Activated CD8-positive, alpha-beta memory T cell treated with anti-CD3 and anti-CD28 coated beads, Interleukin-2, amount 10 ng/mL, durations not matched to agents 7 days and 5 days (primary cell): ENCODE results near the gene SLC27A3. TPM values are rescaled to one million over a fixed set of nuclear protein-coding genes. Genes with fewer than 3 reads are reported as not detected.
A peak's percentile ranks its signal among the peaks of the same experiment; 100 is the strongest.

Experiments
- ATAC-seq: fragments of 150-1000 bp; cut with Tn5 transposase; one replicate; pipeline ENCODE4 v1.10.0; 2021; ENCODE audit warnings: moderate library complexity
- CTCF ChIA-PET: fragments of 350-600 bp; sonication (Branson Sonifier 250); formaldehyde crosslinking; loops from one replicate; lab custom pipeline; 2021; ENCODE audit warnings: antibody characterized with exemption; lab: Charles Lee
- DNase-seq: peaks from one replicate; pipeline ENCODE4 v3.0.0-alpha.2; 2020
- H3K27ac Mint-ChIP-seq: one replicate; pipeline ENCODE4 v1.8.0; 2021; ENCODE audit warnings: mild to moderate bottlenecking, mixed read lengths
- H3K27me3 Mint-ChIP-seq: one replicate; pipeline ENCODE4 v1.8.0; 2021; ENCODE audit warnings: mixed read lengths
- H3K36me3 Mint-ChIP-seq: one replicate; pipeline ENCODE4 v1.8.0; 2021; ENCODE audit warnings: mild to moderate bottlenecking, mixed read lengths
- H3K4me1 Mint-ChIP-seq: one replicate; pipeline ENCODE4 v1.8.0; 2021; ENCODE audit warnings: mixed read lengths
- H3K4me3 Mint-ChIP-seq: one replicate; pipeline ENCODE4 v1.8.0; 2021; ENCODE audit warnings: mild to moderate bottlenecking, moderate library complexity, mixed read lengths
- H3K9me3 Mint-ChIP-seq: one replicate; pipeline ENCODE4 v1.8.0; 2022; ENCODE audit warnings: low read depth, mixed read lengths
- total RNA-seq, 2 experiments: library from RNA; stranded (reverse); gene quantifications; one replicate each; pipeline ENCODE4 v1.2.3, GENCODE V29; 2021

SLC27A3 gene
- total RNA-seq, 2 experiments from 2014 or later, result 39.8 to 43.0 TPM

GRCh38 chr1:153799566-153800465 lies 24.6 kb downstream of the SLC27A3 start:
- ATAC-seq, result no peak
- H3K4me3 Mint-ChIP-seq, result no peak overlapping the region
- H3K9me3 Mint-ChIP-seq, result no peaks in the 10 kb centered on the region
- CTCF ChIA-PET, result interaction anchor here (1.2 to 11.6 kb wide), 3 partner anchors 100 to 186 kb away, joined by 3 to 96 read pairs (median 40); partner anchors contain the start of genes DENND4B and RAB13
- H3K27ac Mint-ChIP-seq, result no peak overlapping the region
- H3K4me1 Mint-ChIP-seq, result peaks cover 30% of the 10 kb centered on the region
- no peaks in the 10 kb centered on the region for H3K27me3 Mint-ChIP-seq
- H3K36me3 Mint-ChIP-seq, result no peaks in the 10 kb centered on the region
- DNase-seq, result no peak

GRCh38 chr1:153800516-153800915 lies 25.3 kb downstream of the SLC27A3 start:
- Mint-ChIP-seq H3K4me3 (no peak overlapping the region), H3K27ac (no peak overlapping the region)

GRCh38 chr1:153801028-153801625 lies 25.9 kb downstream of the SLC27A3 start:
- Mint-ChIP-seq H3K36me3 (peaks cover 5% of the 10 kb centered on the region), H3K27me3 (no peaks in the 10 kb centered on the region), H3K9me3 (no peaks in the 10 kb centered on the region), H3K4me3 (no peak overlapping the region), H3K4me1 (peaks cover 32% of the 10 kb centered on the region), H3K27ac (no peak overlapping the region)
- CTCF ChIA-PET, result interaction anchor here (5.5 to 11.6 kb wide), 2 partner anchors 145 to 184 kb away, joined by 26 to 96 read pairs; partner anchors contain the start of genes DENND4B and RAB13
- ATAC-seq (no peak), DNase-seq (no peak)

More at GRCh38 chr1:153800516-153800915, 25.3 kb downstream of the SLC27A3 start:
- H3K4me1 Mint-ChIP-seq, result peaks cover 31% of the 10 kb centered on the region
- peaks cover 4% of the 10 kb centered on the region for H3K36me3 Mint-ChIP-seq
- ATAC-seq (no peak), DNase-seq (no peak)
- CTCF ChIA-PET, result interaction anchor here (11.6 kb wide), 1 partner anchor 185 kb away, joined by 96 read pairs; the partner anchor contains the start of gene RAB13
- no peaks in the 10 kb centered on the region for H3K27me3 Mint-ChIP-seq
- no peaks in the 10 kb centered on the region for H3K9me3 Mint-ChIP-seq

GRCh38 chr1:153801786-153802697 lies 26.8 kb downstream of the SLC27A3 start:
- no peak for DNase-seq

GRCh38 chr1:153803470-153804056 lies 28.4 kb downstream of the SLC27A3 start:
- CTCF ChIA-PET, result interaction anchor here (0.5 to 5.5 kb wide), 5 partner anchors 38 to 183 kb away, joined by 3 to 26 read pairs (median 6); partner anchors contain the start of genes DENND4B and RAB13
- no peak for ATAC-seq

More at GRCh38 chr1:153801786-153802697, 26.8 kb downstream of the SLC27A3 start:
- Mint-ChIP-seq H3K27ac (no peak overlapping the region), H3K4me3 (no peak overlapping the region), H3K9me3 (no peaks in the 10 kb centered on the region), H3K27me3 (no peaks in the 10 kb centered on the region), H3K4me1 (peaks cover 26% of the 10 kb centered on the region), H3K36me3 (peaks cover 5% of the 10 kb centered on the region)
- ATAC-seq, result no peak
- CTCF ChIA-PET, result interaction anchor here (0.6 to 11.6 kb wide), 4 partner anchors 112 to 183 kb away, joined by 3 to 96 read pairs (median 14); partner anchors contain the start of genes DENND4B and RAB13

GRCh38 chr1:153804112-153804511 lies 28.9 kb downstream of the SLC27A3 start:
- ATAC-seq, result no peak
- Mint-ChIP-seq H3K27me3 (no peaks in the 10 kb centered on the region), H3K27ac (peak overlapping the region; percentile 40), H3K9me3 (no peaks in the 10 kb centered on the region), H3K4me1 (peaks cover 22% of the 10 kb centered on the region), H3K36me3 (peaks cover 13% of the 10 kb centered on the region), H3K4me3 (no peak overlapping the region)
- CTCF ChIA-PET, result interaction anchor here (0.6 to 5.5 kb wide), 5 partner anchors 140 to 637 kb away, joined by 3 to 26 read pairs (median 6); partner anchors contain the start of genes DENND4B and RAB13
- DNase-seq, result no peak

More at GRCh38 chr1:153803470-153804056, 28.4 kb downstream of the SLC27A3 start:
- H3K27ac Mint-ChIP-seq, result peak overlapping the region; percentile 19
- no peaks in the 10 kb centered on the region for H3K27me3 Mint-ChIP-seq
- peaks cover 22% of the 10 kb centered on the region for H3K4me1 Mint-ChIP-seq
- H3K9me3 Mint-ChIP-seq, result no peaks in the 10 kb centered on the region
- no peak overlapping the region for H3K4me3 Mint-ChIP-seq
- DNase-seq, result no peak
- peaks cover 10% of the 10 kb centered on the region for H3K36me3 Mint-ChIP-seq

GRCh38 chr1:153805042-153805745 lies 30.0 kb downstream of the SLC27A3 start:
- Mint-ChIP-seq H3K9me3 (no peaks in the 10 kb centered on the region), H3K27me3 (no peaks in the 10 kb centered on the region), H3K4me3 (no peak overlapping the region), H3K27ac (peak overlapping the region; percentile 74), H3K36me3 (peaks cover 21% of the 10 kb centered on the region), H3K4me1 (peaks cover 22% of the 10 kb centered on the region)
- CTCF ChIA-PET, result interaction anchor here (1.1 to 5.5 kb wide), 4 partner anchors 139 to 182 kb away, joined by 3 to 26 read pairs (median 14); partner anchors contain the start of genes DENND4B and RAB13
- ATAC-seq, result peak; percentile 93
- peak; percentile 87 for DNase-seq

GRCh38 chr1:153805886-153806719 lies 30.9 kb downstream of the SLC27A3 start:
- DNase-seq (no peak), ATAC-seq (no peak)
- CTCF ChIA-PET, result interaction anchor here (0.7 to 5.5 kb wide), 5 partner anchors 9 to 181 kb away, joined by 3 to 26 read pairs (median 18); partner anchors contain the start of genes DENND4B and RAB13
- H3K27ac Mint-ChIP-seq, result peak overlapping the region; percentile 74
- H3K4me3 Mint-ChIP-seq, result no peak overlapping the region
- no peaks in the 10 kb centered on the region for H3K9me3 Mint-ChIP-seq
- H3K27me3 Mint-ChIP-seq, result no peaks in the 10 kb centered on the region
- H3K36me3 Mint-ChIP-seq, result peaks cover 23% of the 10 kb centered on the region
- peaks cover 22% of the 10 kb centered on the region for H3K4me1 Mint-ChIP-seq

- Mint-ChIP-seq H3K4me1 (no peaks in the 10 kb centered on the region), H3K36me3 (peaks cover 48% of the 10 kb centered on the region), H3K4me3 (no peak overlapping the region), H3K27me3 (no peaks in the 10 kb centered on the region), H3K9me3 (no peaks in the 10 kb centered on the region), H3K27ac (no peak overlapping the region)
- no peak for DNase-seq
- CTCF ChIA-PET, result interaction anchor here (1.8 to 2.8 kb wide), 3 partner anchors 103 to 170 kb away, joined by 4 to 9 read pairs (median 6); partner anchors contain the start of genes DENND4B and RAB13
- no peak for ATAC-seq
Measured at GRCh38 chr1:153816283-153816889, 41.2 kb downstream of the SLC27A3 start.

GRCh38 chr1:153818876-153819275 lies 43.7 kb downstream of the SLC27A3 start:
- ATAC-seq, result no peak
- CTCF ChIA-PET, result interaction anchor here (1.2 kb wide), 1 partner anchor 10 kb away, joined by 3 read pairs; no protein-coding TSS in a partner anchor
- Mint-ChIP-seq H3K36me3 (peaks cover 31% of the 10 kb centered on the region), H3K4me3 (no peak overlapping the region), H3K9me3 (no peaks in the 10 kb centered on the region), H3K27ac (no peak overlapping the region), H3K4me1 (no peaks in the 10 kb centered on the region), H3K27me3 (no peaks in the 10 kb centered on the region)
- no peak for DNase-seq
